NCI-H69 (cell line): ENCODE data around the gene ETV5.

Experiments
- DNase-seq: peaks from one replicate; lab custom pipeline; 2025; lab: John Stamatoyannopoulos, UW

ETV5 gene

GRCh38 chr3:186095561-186096081 is 13.3 kb downstream of the ETV5 start:
- no peak for DNase-seq

GRCh38 chr3:186094696-186095425 is 14.0 kb downstream of the ETV5 start:
- no peak for DNase-seq

DNA sequence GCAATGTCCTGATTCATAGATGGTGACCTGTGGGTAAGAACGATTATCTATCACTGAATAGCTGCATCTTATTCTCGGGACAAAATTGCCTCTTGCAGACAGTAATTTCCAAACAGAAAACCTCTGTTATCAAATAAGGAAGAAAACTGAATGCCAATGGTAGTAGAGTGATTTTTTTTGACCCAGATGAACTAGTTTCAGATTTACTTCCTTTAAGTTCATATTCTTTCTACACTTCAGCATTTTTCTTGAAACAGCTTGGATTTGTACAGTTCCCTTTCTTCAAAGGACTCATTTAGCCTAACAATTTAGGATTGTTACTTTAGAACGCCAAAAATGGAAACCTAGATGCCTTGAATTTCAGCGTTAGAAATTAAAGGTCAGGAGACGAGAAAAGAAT is 14.6 kb downstream of the ETV5 start:
- DNase-seq: no peak

GRCh38 chr3:186093271-186093900 is 15.5 kb downstream of the ETV5 start:
- DNase-seq: no peak

- DNase-seq: no peak
Observed at GRCh38 chr3:186092360-186093070, 16.4 kb downstream of the ETV5 start.

GRCh38 chr3:186090901-186091300 is 18.0 kb downstream of the ETV5 start:
- no peak for DNase-seq

- DNase-seq: no peak
Observed at GRCh38 chr3:186088335-186088734, 20.6 kb downstream of the ETV5 start.

DNA sequence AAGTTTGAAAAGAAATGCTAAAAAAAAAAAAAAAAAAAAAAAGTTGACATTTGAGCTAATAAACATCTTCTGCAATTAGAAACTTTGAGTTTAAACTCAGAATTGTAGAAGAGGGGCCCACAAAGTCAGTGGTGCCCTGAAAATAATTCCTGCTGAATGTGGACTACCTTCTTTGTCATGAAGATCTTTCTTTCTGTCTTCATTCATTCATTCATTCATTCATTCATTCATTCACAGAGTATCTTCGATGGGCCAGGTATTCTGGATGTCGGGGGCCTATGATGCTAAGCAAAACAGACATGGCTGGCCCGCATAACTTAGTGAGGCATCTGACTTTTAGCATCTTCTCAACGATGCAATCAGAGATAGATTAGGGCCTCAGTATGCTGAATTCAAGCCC is 24.6 kb downstream of the ETV5 start:
- DNase-seq: no peak

DNA sequence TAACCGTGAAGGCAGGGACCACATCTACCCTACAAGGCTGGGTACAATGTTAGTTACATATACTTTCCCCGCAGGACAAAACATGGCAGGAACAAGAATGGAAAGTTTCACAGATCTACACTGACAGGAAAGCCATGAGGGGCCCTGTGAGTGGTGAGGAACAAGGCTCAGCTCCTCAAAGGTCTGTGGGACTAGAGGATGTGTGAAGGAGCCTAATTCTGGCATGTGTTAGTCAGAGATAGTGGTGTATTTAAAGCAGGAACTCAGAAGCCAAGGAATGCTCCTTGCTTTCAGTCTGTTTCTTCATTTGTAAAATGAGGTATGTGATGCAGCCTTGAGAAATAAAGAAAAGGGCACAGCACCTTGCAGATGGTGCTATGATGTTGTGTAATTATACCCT is 25.1 kb downstream of the ETV5 start:
- DNase-seq: no peak

DNA sequence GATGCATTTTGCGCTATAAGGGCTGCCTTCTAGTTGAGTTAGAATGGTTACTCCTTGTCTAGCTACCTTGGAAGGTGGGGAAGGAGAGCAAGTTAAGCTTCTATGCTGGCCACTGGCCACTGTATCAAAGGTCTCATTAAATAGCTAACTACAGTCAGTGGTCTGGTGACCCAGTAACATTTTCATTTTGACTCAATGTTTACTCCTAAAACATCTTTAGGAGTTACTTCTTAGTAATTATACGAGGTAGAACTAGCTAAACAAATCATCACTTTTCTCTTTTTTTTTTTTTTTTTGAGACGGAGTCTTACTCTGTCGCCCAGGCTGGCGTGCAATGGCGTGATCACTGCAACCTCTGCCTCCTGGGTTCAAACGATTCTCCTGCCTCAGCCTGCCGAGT is 26.7 kb downstream of the ETV5 start:
- DNase-seq: no peak

DNA sequence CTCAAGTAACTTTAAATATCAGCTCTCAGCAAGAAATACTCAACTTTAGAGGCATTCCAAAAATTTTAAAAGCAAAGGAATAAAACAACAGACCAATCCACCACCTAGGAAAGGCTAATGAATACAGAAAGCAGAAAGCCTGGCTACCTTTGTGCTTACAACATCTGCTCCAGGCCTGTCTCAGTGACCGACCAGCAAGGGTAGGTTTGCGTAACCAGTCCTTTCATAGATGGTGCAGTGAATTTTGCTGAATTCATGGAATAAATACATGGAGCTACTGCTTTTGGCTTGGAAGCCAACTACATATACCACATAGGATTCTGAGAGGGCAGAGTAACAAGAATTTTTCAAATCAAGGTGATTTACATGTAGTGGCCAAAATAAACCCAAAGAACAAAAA is 27.2 kb downstream of the ETV5 start:
- DNase-seq: no peak

GRCh38 chr3:186080849-186081438 is 27.9 kb downstream of the ETV5 start:
- no peak for DNase-seq

DNA sequence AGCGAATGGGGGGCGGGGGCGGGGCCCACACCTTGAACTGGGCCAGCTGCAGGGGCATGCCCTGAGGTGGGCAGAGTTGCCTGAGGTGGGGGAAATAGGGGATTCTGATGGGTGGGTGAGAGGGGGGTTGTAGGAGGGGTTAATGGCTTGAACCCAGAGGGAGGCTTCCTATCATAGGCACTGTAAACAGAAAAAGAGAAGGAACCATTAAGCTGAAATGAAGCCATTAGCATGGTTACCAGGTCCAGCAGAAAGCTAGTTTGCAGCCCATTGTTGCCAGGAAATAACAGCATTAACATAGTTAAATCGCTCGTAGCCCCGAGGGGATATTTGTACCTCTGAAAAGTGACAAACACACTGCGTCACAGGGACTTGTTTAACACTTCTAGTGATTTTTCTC is 29.0 kb downstream of the ETV5 start:
- no peak for DNase-seq

GRCh38 chr3:186077466-186077865 is 31.4 kb downstream of the ETV5 start:
- DNase-seq: no peak

DNA sequence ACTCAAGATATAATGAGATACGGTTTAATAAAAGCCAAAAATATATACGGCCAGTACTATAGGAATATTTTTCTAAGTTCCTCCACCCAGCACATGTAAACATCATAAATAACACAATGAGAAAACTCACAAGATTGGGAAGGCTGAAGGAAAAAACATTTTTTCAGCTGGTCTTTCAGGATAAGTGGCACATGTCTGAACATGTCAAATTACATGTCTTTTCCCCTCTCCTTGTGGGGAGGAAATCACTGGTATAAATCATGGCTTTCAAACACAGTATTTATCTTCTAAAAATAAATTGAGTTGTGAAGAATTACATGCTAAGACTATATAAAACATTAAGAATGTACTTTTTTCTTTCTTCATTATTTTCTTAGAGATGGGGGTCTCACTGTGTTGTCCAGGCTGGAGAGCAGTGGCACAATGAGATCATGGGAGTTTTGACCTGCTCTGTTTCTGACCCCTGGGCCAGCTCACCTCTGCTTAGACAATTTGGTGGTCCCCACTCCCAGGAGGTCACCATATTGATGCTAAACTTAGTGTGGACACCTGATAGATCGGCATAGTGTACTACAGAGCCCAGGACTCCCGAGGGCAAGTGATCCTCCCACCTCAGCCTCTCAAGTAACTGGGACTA is 32.8 kb downstream of the ETV5 start:
- DNase-seq: no peak

DNA sequence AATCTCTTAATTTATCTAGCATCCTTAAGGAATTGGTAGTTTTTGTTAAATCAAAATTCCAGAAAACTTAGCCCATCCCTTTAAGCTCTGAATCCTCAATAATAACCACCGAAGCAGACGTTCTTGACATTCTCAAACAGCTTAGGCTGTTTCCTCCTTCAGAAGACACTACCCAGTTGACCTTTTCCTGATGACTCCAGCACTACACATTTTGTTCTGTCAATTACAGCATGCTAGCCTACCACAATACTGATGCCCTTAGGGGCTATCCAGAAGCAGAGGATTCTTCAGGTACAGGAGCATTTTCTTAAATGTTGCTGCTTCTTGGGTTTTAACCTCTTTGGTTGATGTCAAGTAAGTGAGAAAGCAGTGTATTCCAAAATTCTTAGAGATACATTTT is 33.4 kb downstream of the ETV5 start:
- no peak for DNase-seq

DNA sequence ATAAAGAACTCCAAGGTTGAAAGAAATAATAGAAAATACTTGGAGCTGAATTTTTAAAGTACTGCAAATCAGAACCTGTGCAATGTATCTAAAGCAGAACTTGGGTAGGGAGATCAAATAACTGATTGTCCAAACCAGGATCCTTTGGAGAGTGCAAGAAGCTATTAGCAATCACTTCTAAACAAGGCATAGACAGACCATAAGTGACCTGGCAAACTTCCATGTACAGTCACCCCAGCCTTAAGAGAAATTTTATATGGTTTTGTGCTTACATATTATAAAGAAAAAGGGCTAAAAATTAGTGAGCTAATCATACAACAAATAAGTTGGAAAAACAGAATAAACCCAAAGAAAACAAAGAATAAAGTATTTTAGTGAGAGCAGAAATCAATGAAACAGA is 35.2 kb downstream of the ETV5 start:
- DNase-seq: no peak

DNA sequence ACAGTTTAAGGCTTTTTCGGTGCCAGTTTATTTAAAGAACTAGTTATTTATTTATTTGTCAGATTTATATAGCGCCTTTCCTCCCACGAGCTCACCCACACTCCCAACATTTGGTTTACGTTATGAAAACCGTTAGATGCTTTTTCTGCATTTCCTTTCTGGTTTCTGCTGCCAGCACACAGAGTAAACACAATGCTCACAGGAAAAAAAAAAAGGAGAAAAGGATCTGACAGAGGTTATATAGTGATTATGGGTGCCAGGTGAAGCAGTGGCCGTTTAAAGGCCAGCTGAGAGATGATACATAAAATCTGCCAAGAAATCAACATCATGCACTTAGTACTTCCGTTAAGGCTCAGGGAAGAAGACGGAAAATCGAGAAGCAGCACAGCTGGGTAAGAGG is 37.9 kb downstream of the ETV5 start:
- DNase-seq: no peak

DNA sequence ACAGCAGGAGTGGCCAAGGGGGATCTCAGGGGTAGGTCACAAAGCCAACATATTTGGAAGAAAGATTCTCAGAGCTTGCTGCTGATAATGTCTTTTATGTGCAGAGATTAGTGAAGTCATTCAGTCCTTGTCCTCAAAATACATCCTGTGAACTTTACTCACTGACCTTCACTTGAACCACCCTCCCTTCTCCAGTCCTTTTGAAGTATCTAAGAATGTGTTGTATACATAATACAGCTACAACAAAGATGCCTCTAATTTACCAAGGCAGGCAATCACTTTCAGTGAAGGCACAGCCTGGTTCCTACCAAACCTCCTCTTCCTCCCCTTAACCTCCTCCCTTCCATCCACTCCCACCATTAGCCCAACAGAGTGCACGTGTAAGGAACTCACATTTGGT is 38.3 kb downstream of the ETV5 start:
- DNase-seq: no peak

DNA sequence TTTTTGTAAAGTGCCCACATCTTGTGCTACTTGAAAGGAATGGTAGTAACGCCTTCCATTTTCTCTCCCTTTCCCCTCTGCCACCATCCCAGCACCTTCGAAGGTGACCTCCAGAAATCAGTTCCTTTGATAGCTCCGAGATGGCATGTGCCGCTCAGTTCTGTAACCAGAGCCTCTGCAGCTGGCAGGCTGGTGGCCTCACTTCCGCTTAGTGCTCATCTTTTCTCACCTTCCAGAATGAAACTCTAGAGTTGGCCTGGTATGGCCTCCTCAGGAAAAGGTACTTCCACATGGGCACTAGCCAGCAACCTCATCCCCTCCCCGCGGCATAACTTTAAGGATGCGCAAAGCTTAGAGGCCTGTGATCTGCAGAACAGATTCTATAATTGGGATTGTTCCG is 38.8 kb downstream of the ETV5 start:
- DNase-seq: no peak

- no peak for DNase-seq
Observed at GRCh38 chr3:186069199-186069598, 39.7 kb downstream of the ETV5 start.

DNA sequence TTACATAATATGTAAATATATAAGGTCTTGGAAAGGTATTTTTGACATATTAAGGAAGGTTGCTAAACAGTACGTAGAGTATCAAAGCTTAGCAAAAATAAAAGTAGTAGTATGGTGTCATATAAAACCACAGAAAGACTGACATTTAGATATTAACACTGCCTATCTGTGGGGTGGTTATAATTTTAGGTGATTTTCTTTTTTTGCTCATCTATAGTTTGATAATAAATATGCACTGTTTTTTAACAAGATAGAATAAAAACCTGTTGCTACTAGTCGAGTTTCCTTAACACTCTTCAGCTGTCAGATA is 40.7 kb downstream of the ETV5 start:
- DNase-seq: no peak
